Neural progenitor cell (in vitro differentiated cells): Measurements from ENCODE around the gene RNASE13.

ENCODE experiments used
- EZH2 ChIP-seq: fragments of 200-600 bp; sonication (generic); IDR thresholded peaks from 2 replicates; pipeline ENCODE4 v1.6.1; 2017; ENCODE audit warnings: antibody characterized with exemption, mild to moderate bottlenecking, moderate library complexity
- TF ChIP-seq, protein P1 (sequence below): fragments of 200-600 bp; sonication (generic); IDR thresholded peaks from 2 replicates; pipeline ENCODE4 v1.5.1; 2017; ENCODE audit warnings: antibody characterized with exemption, mild to moderate bottlenecking

DNA sequence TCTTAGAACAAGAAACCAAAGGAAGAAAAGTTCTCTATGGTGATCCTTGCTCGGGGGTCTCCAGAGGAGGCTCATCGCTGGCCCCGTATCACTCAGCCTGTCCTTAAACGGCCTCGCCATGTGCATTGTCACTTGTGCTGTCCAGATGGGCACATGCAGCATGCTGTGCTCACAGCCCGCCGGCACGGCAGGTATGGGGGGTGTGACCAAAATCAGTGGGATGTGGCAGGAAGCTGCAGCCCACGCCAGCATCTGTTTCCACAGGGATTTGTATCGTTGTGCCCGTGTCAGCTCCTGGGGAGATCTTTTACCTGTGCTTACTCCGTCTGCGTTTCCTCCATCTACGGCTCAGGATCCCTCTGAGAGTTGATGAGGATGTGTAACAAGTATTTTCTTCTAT is 38.1 kb downstream of the RNASE13 start:
- TF ChIP-seq, protein P1, sequence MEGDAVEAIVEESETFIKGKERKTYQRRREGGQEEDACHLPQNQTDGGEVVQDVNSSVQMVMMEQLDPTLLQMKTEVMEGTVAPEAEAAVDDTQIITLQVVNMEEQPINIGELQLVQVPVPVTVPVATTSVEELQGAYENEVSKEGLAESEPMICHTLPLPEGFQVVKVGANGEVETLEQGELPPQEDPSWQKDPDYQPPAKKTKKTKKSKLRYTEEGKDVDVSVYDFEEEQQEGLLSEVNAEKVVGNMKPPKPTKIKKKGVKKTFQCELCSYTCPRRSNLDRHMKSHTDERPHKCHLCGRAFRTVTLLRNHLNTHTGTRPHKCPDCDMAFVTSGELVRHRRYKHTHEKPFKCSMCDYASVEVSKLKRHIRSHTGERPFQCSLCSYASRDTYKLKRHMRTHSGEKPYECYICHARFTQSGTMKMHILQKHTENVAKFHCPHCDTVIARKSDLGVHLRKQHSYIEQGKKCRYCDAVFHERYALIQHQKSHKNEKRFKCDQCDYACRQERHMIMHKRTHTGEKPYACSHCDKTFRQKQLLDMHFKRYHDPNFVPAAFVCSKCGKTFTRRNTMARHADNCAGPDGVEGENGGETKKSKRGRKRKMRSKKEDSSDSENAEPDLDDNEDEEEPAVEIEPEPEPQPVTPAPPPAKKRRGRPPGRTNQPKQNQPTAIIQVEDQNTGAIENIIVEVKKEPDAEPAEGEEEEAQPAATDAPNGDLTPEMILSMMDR: no peak
- TF ChIP-seq EZH2: no peak
